Posterior vena cava (tissue), 2 donors: ENCODE data around the gene MEIS1. TPM values are rescaled to one million over a fixed set of nuclear protein-coding genes. Genes with fewer than 3 reads are reported as not detected.

Experiments used
- DNase-seq: peaks from one replicate; pipeline ENCODE4 v3.0.0-alpha.2; 2020; ENCODE audit warnings: low spot score
- intact Hi-C, 2 donors: fragments of 100-400 bp; cut with DNase I; formaldehyde crosslinking; loops; one replicate each; pipeline versions ENCODE4 v1.14.1 to v1.14.2; 2022 to 2023
- total RNA-seq, 2 donors: library from RNA; stranded (reverse); fragmentation: NEBNext Ultra II Directional; extraction: Animal tissue kit (Norgen Biotek cat#: 25700); gene quantifications; one replicate each; pipeline ENCODE4 v1.2.1, GENCODE V29; 2021
- donor health status: DM: yes; HTN: yes; CAD: no.
- donor health status: DM: yes; HTN: yes; CAD: no.

Gene MEIS1
- total RNA-seq, 2 donors from 2014 or later, result 63.4 to 96.9 TPM

GRCh38 chr2:66568650-66569300, 133.8 kb downstream of the MEIS1 start:
- intact Hi-C loops, result no loop called here
- no peak for DNase-seq

- DNase-seq, result no peak
- intact Hi-C loops, result no loop called here
Observed at GRCh38 chr2:66569321-66569851, 134.5 kb downstream of the MEIS1 start.

- intact Hi-C loops, result loop anchor here in 1 of 2 donors (10.0 kb wide), 1 partner anchor 1085 kb away; no protein-coding TSS in a partner anchor
- no peak for DNase-seq
Observed at GRCh38 chr2:66569974-66570373, 135.0 kb downstream of the MEIS1 start.

- DNase-seq, result no peak
- intact Hi-C loops, result loop anchor here in 1 of 2 donors (10.0 kb wide), 1 partner anchor 1084 kb away; no protein-coding TSS in a partner anchor
Observed at GRCh38 chr2:66570471-66570870, 135.5 kb downstream of the MEIS1 start.

- intact Hi-C loops, result loop anchor here in 1 of 2 donors (10.0 kb wide), 1 partner anchor 1083 kb away; no protein-coding TSS in a partner anchor
- DNase-seq, result no peak
Observed at GRCh38 chr2:66571918-66572317, 137.0 kb downstream of the MEIS1 start.

GRCh38 chr2:66572391-66572790, 137.5 kb downstream of the MEIS1 start:
- DNase-seq, result no peak
- intact Hi-C loops, result loop anchor here in 1 of 2 donors (10.0 kb wide), 1 partner anchor 1082 kb away; no protein-coding TSS in a partner anchor

- intact Hi-C loops, result loop anchor here in 1 of 2 donors (10.0 kb wide), 1 partner anchor 1081 kb away; no protein-coding TSS in a partner anchor
- no peak for DNase-seq
Observed at GRCh38 chr2:66573416-66573815, 138.5 kb downstream of the MEIS1 start.

- intact Hi-C loops, result loop anchor here in 1 of 2 donors (10.0 kb wide), 1 partner anchor 1081 kb away; no protein-coding TSS in a partner anchor
- DNase-seq, result no peak
Observed at GRCh38 chr2:66573821-66574233, 138.9 kb downstream of the MEIS1 start.

- DNase-seq, result peak; percentile 89
- intact Hi-C loops, result loop anchor here in 1 of 2 donors (5.0 to 10.0 kb wide), 2 partner anchors 1080 to 1267 kb away; no protein-coding TSS in a partner anchor
Observed at GRCh38 chr2:66574701-66575624, 140.0 kb downstream of the MEIS1 start.

GRCh38 chr2:66575625-66576310, 140.8 kb downstream of the MEIS1 start:
- intact Hi-C loops, result loop anchor here (2.0 to 10.0 kb wide), 4 partner anchors 131 to 1267 kb away; no protein-coding TSS in a partner anchor
- DNase-seq, result peak; percentile 87

- peak; percentile 84 for DNase-seq
- intact Hi-C loops, result loop anchor here (2.0 to 10.0 kb wide), 4 partner anchors 131 to 1266 kb away; no protein-coding TSS in a partner anchor
Observed at GRCh38 chr2:66576311-66576560, 141.3 kb downstream of the MEIS1 start.

- DNase-seq, result no peak
- intact Hi-C loops, result loop anchor here (2.0 to 10.0 kb wide), 4 partner anchors 132 to 1266 kb away; no protein-coding TSS in a partner anchor
Observed at GRCh38 chr2:66576561-66577320, 141.8 kb downstream of the MEIS1 start.

- intact Hi-C loops, result loop anchor here (2.0 to 10.0 kb wide), 4 partner anchors 133 to 1265 kb away; no protein-coding TSS in a partner anchor
- peak; percentile 82 for DNase-seq
Observed at GRCh38 chr2:66577321-66578053, 142.6 kb downstream of the MEIS1 start.

GRCh38 chr2:66578054-66578686, 143.2 kb downstream of the MEIS1 start:
- intact Hi-C loops, result loop anchor here in 1 of 2 donors (5.0 to 10.0 kb wide), 2 partner anchors 1077 to 1264 kb away; no protein-coding TSS in a partner anchor
- DNase-seq, result peak; percentile 85

GRCh38 chr2:66578687-66579106, 143.8 kb downstream of the MEIS1 start:
- no peak for DNase-seq
- intact Hi-C loops, result loop anchor here in 1 of 2 donors (5.0 to 10.0 kb wide), 2 partner anchors 1076 to 1264 kb away; no protein-coding TSS in a partner anchor

GRCh38 chr2:66579186-66580126, 144.5 kb downstream of the MEIS1 start:
- intact Hi-C loops, result loop anchor here (5.0 to 10.0 kb wide), 5 partner anchors 113 to 1263 kb away; no protein-coding TSS in a partner anchor
- no peak for DNase-seq
